NCI-H1048 (cell line): Measurements from ENCODE around the gene OGN.
"Not testable (repeated sequence)": the region's sequence is repeated elsewhere in the genome, so short reads cannot be mapped to it uniquely, and the experiment has no call there.

Experiments used
- DNase-seq: peaks from one replicate; lab custom pipeline; 2025; lab: John Stamatoyannopoulos, UW

Gene OGN

GRCh38 chr9:92404042-92404836 lies at the start of gene OGN:
Gene OGN, minus strand, starts transcription at chr9:92404578. Its CDS starts 1,171 bp downstream, at chr9:92403407.
- DNase-seq = no peak

GRCh38 chr9:92446536-92446935 lies 42.2 kb upstream of the OGN start:
- DNase-seq = no peak

- no peak for DNase-seq
Observed at GRCh38 chr9:92444841-92445240, 40.5 kb upstream of the OGN start.

- no peak for DNase-seq
Observed at GRCh38 chr9:92440751-92441046, 36.3 kb upstream of the OGN start.

GRCh38 chr9:92439921-92440750 lies 35.8 kb upstream of the OGN start:
- DNase-seq = no peak

- no peak for DNase-seq
Observed at GRCh38 chr9:92438900-92439526, 34.6 kb upstream of the OGN start.

GRCh38 chr9:92435263-92435662 lies 30.9 kb upstream of the OGN start:
- no peak for DNase-seq

GRCh38 chr9:92432972-92433548 lies 28.7 kb upstream of the OGN start:
- no peak for DNase-seq

GRCh38 chr9:92432350-92432749 lies 28.0 kb upstream of the OGN start:
- no peak for DNase-seq

GRCh38 chr9:92429836-92430235 lies 25.5 kb upstream of the OGN start:
- no peak for DNase-seq

GRCh38 chr9:92426501-92427145 lies 22.2 kb upstream of the OGN start:
- no peak for DNase-seq

GRCh38 chr9:92425474-92425873 lies 21.1 kb upstream of the OGN start:
- DNase-seq = no peak

- DNase-seq = no peak
Observed at GRCh38 chr9:92424340-92424739, 20.0 kb upstream of the OGN start, which contains the start of gene OMD. Gene OMD, minus strand, starts transcription at chr9:92424471. Its CDS starts 6,913 bp downstream, at chr9:92417558.

GRCh38 chr9:92423612-92424011 lies 19.2 kb upstream of the OGN start:
- no peak for DNase-seq

- no peak for DNase-seq
Observed at GRCh38 chr9:92422611-92423338, 18.4 kb upstream of the OGN start.

GRCh38 chr9:92414566-92414965 lies 10.2 kb upstream of the OGN start:
- DNase-seq = no peak

GRCh38 chr9:92411157-92411556 lies 6.8 kb upstream of the OGN start:
- not testable (repeated sequence) for DNase-seq

- no peak for DNase-seq
Observed at GRCh38 chr9:92408747-92409478, 4.5 kb upstream of the OGN start.

- DNase-seq = no peak
Observed at GRCh38 chr9:92407818-92408217, 3.4 kb upstream of the OGN start.

- no peak for DNase-seq
Observed at GRCh38 chr9:92406477-92406876, 2.1 kb upstream of the OGN start.

- no peak for DNase-seq
Observed at GRCh38 chr9:92405818-92406217, 1.4 kb upstream of the OGN start.
